ENCODE results near the gene COMMD10. TPM values are rescaled to one million over a fixed set of nuclear protein-coding genes. Genes with fewer than 3 reads are reported as not detected.

Gene COMMD10
- total and polyA plus RNA-seq, 2 of the 8 experiments (the other 6 are each of a cell fraction or from before 2014, with no cell fraction given): 16.5 to 43.4 TPM

- WGBS, 2 experiments (ENCODE audit: extremely low coverage in 1 of 2, insufficient coverage in 1 of 2, insufficient read length in 1 of 2, insufficient replicate concordance in 2 of 2, low coverage in 1 of 2, low lambda C conversion rate in 2 of 2, missing lambda C conversion rate in 1 of 2): 61% methylated on average over 3 of the region's 3 CpGs; no CpG with 5 or more reads in 1 of the 2 experiments
These were observed 47.5 kb upstream of the COMMD10 start for GRCh38 chr5:116037236-116037822.

More at GRCh38 chr5:116037236-116037822, 47.5 kb upstream of the COMMD10 start:
- H3K4me3 ChIP-seq (ENCODE audit: extremely low read depth in 1 of 4, insufficient read depth in 2 of 4, low read depth in 3 of 4, low read length in 4 of 4): no peak overlapping the region
- H3K18ac ChIP-seq (ENCODE audit: extremely low read depth, low read length): no peak overlapping the region
- TF ChIP-seq GTF2F1 (IDR thresholded peaks at IDR 0.05; ENCODE audit: borderline replicate concordance, low read depth, low read length): no peak
- H4K91ac ChIP-seq (replicated peaks; ENCODE audit: insufficient read length, low read length): no peak overlapping the region
- POLR2A ChIA-PET (ENCODE audit: partially characterized antibody): no interaction called here
- H2BK15ac ChIP-seq (ENCODE audit: low read length): no peak overlapping the region
- no peak overlapping the region for H4K8ac ChIP-seq (ENCODE audit: extremely low read depth, insufficient read depth, low read length)
- H2AK5ac ChIP-seq (ENCODE audit: low read depth, low read length): no peak overlapping the region
- no peak overlapping the region for H3K9ac ChIP-seq (replicated peaks in 1 of 4; ENCODE audit: extremely low read depth in 1 of 4, low read depth in 3 of 4, low read length in 3 of 4)
- H4K5ac ChIP-seq (ENCODE audit: insufficient read length, low read depth, low read length): no peak overlapping the region
- no peak overlapping the region for H3K14ac ChIP-seq (ENCODE audit: insufficient read length)
- H4K20me1 ChIP-seq (replicated peaks in 1 of 2; ENCODE audit: control insufficient read depth in 1 of 2, insufficient read depth in 2 of 2, low read length in 2 of 2): no peaks in the 10 kb centered on the region
- H2BK20ac ChIP-seq (ENCODE audit: low read length): no peak overlapping the region
- no peaks in the 10 kb centered on the region for H3K9me3 ChIP-seq (ENCODE audit: insufficient read depth in 2 of 2, low read depth in 1 of 2, low read length in 1 of 2)
- H2BK12ac ChIP-seq (ENCODE audit: low read depth, low read length): no peak overlapping the region
- no peak overlapping the region for H3K4ac ChIP-seq (replicated peaks; ENCODE audit: insufficient read length, low read depth, low read length)
- H2BK120ac ChIP-seq (replicated peaks; ENCODE audit: low read depth, low read length): no peak overlapping the region
- FAIRE-seq (no peak), DNase-seq (ENCODE audit: low read depth in 1 of 2, low spot score in 2 of 2) (no peak)
- H3K4me1 ChIP-seq (replicated peaks in 1 of 4; ENCODE audit: control insufficient read depth in 3 of 4, insufficient read depth in 4 of 4, low read length in 3 of 4): peaks cover 0 to 6% (median 0%) of the 10 kb centered on the region in 4 experiments; a peak in 1 of 7 replicates
- H3K4me2 ChIP-seq (ENCODE audit: insufficient read depth in 1 of 2, low read depth in 2 of 2, low read length in 2 of 2): no peak overlapping the region
- H3K79me2 ChIP-seq (ENCODE audit: control insufficient read depth in 1 of 2, insufficient read depth in 2 of 2, low read length in 2 of 2): no peaks in the 10 kb centered on the region
- H3K27me3 ChIP-seq (replicated peaks in 1 of 4; ENCODE audit: control insufficient read depth in 3 of 4, extremely low read depth in 1 of 4, insufficient read depth in 3 of 4, low read length in 3 of 4): no peaks in the 10 kb centered on the region; a peak in 1 of 7 replicates
- no peaks in the 10 kb centered on the region for H3K79me1 ChIP-seq (ENCODE audit: low read depth, low read length)
- CTCF ChIA-PET (ENCODE audit: partially characterized antibody): interaction anchor here (1.2 kb wide), 1 partner anchor 195 kb away, joined by 3 read pairs; no protein-coding TSS in a partner anchor
- H3K23me2 ChIP-seq (ENCODE audit: low read depth, low read length): no peaks in the 10 kb centered on the region
- no peaks in the 10 kb centered on the region for H3K36me3 ChIP-seq (ENCODE audit: control insufficient read depth in 2 of 4, insufficient read depth in 4 of 4, low read length in 3 of 4)
- H3K56ac ChIP-seq (replicated peaks; ENCODE audit: insufficient read length, low read depth, low read length): no peak overlapping the region
- no peak overlapping the region for H3K23ac ChIP-seq (ENCODE audit: insufficient read length)
- no peak overlapping the region for H2AFZ ChIP-seq (ENCODE audit: low read length)
- H3K27ac ChIP-seq (ENCODE audit: low read depth, low read length): no peak overlapping the region
- no peak overlapping the region for H2BK5ac ChIP-seq (ENCODE audit: low read depth, low read length)

Measured in H1 (cell line).